Activated CD4-positive, alpha-beta T cell treated with anti-CD3 and anti-CD28 coated beads for 1 hour (primary cell): ENCODE data around the gene ISLR.

Source experiments
- DNase-seq: peaks from one replicate; pipeline ENCODE4 v3.0.0-alpha.2; 2020

The ISLR gene

DNA sequence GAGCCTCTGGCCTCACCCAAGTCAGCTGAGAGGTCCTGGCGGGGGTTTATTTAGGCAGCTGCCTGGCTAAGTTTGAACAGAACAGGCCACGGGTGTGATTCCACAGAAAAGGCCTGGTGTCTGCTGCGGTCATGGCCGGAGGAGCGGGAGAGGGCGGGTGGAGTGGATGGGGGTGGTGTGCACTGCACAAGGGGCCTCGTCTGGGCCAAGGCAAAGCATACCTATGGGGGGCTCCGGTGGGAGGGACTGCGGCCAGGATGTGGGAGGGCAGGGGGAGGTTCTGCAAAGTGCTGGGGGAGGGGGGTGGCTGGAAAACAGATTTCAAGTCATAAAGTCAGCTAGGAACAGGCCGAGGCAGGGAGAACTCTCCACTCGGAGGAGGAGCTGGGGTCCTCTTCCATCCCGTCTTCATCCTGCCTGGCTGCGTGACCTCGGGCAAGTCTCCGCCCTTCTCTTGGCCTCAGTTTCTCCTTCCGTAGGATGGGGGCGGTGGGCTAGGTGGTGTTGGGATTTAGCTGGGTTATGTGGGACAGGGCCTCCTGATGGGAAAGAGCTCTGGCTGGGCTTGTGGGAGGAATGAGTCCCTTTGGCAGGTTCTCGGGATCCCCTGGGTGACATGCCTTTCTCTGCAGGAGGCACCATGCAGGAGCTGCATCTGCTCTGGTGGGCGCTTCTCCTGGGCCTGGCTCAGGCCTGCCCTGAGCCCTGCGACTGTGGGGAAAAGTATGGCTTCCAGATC, 878 bp downstream of the ISLR start:
- no peak for DNase-seq

DNA sequence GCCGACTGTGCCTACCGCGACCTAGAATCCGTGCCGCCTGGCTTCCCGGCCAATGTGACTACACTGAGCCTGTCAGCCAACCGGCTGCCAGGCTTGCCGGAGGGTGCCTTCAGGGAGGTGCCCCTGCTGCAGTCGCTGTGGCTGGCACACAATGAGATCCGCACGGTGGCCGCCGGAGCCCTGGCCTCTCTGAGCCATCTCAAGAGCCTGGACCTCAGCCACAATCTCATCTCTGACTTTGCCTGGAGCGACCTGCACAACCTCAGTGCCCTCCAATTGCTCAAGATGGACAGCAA, 1.4 kb downstream of the ISLR start:
- DNase-seq: no peak

- DNase-seq: no peak
Observed at GRCh38 chr15:74175271-74176191, 2.0 kb downstream of the ISLR start.

GRCh38 chr15:74176262-74177214, 3.0 kb downstream of the ISLR start:
- DNase-seq: no peak

DNA sequence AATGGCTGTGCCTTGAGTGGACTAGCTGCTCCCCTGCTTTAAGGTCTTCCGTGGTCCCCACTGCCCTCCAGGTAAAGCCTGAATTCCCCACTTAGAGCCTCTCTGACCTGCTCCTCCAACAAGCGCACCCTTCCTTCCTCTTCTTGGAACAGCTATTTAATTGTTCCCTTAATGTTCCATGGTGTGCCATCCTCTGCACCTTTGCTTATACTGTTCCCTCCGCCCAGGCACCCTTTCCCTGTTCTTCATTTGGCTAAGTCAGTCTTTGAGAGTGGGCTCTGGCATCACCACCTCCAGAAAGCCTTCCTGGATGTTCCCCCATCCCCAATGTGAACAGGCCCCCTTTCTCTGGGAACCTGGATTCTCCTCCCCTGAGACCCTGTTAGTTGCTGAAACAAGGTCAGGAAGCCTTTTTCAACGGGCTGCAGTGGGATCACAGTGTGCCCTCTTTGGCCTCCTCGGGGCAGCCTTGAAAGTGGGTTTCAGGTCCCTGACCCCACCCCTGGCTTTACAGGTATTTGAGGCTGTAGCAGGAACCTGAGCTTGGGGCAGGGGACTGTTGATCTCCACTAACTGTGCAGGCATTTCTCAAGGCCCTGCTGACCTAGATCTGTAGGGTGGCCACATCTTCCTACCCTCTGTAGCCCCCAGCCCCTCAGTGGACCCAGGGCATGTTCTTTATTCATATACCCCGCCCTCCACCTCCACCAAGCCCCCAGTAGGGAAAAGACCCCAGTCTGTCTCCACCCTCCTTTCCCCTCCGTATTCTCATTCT, 5.0 kb downstream of the ISLR start:
- DNase-seq: no peak

DNA sequence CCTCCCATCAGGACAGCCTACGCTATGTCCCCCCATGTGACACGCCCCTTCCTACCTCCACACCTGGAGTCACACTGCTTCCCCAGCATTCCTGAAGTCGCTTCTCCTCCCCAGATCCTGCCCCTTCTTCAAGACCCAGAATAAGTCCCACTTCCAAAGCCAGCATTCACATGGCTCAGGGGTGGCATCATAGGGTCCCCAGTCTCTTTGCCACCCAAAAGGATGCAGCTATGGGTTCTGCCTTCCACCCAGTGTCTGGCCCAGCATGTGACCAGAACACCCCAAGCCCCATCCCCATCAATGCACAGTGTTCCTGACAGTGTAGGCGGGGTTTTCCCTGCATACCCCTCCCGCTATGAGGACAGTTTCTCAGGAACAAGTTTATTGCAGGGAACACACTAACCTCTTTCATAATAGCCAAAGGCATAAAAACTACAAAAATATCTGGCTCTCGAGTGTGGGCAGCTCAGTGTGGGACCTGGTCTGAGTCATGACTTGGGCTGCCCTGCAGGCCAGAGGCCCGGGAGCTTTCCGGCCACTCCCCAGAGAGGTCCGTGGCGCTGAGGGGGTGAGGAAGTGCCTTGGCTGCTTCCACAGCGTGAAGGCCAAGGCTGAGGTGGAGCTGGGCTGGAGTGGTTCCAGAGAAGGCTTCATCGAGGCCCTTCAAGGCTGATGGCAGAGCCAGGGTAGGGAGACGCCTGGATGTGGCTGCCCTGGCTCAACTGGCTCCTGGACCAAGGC, 5.8 kb downstream of the ISLR start:
- DNase-seq: no peak

GRCh38 chr15:74179983-74180880, 6.7 kb downstream of the ISLR start:
- DNase-seq: no peak

DNA sequence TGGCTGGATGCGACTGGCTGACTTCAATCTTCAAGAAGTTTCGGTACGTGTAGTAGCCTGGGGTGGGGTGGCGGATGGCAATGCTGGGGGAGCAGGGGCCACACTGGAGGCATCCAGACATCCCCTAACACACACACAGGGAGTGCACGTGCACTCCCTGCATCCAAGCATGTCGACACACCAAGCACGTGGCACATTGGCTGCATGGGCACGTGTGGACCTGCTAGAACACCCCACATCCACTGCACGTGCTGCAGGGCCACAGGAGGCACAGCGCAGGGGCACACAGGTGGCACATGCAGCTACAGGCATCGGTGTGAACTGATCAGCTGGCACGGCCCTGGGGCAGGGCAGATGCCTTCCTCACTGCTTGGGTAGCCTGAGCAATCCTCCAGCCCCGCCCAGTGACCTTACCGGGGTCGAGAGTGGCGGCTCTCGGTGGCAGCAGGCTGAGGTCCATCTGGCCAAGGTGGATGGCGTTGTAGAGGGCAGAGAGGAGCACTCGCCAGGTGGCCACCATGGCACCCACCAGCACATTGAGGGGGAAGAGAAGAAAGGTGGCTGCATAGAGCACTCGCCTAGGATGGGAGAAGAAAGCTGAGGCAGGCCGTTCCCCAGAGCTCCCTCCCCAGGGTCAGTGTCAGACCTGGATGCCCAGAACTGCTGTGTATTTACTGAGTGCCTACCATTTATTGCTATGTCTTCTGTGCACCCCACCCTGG, 7.5 kb downstream of the ISLR start:
- DNase-seq: no peak

- DNase-seq: no peak
Observed at GRCh38 chr15:74182131-74182530, 8.6 kb downstream of the ISLR start.

DNA sequence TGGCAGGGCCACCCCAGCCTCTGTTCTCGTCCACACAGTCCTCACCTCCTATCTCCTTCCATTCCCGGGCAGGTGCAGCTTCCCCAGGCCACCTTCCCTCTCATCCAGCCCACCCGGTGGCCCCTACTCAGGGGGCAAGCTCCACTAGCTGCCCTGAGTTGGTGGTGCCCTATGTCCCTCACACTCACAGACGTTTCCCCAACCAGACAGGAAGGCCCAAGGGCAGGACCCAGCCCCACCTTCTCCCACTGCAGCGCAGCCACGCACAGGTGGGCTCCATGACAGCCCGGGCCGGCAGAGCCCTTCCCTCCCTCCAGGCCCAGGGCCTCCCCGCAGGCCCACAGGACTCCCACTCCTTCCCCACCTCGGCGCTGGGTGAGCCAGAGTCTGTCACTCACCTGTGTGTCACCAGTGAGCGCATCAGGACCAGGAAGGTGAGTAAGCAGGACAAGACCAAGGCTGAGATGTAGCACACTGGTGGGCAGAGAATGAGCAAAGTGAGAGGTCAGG, 11.1 kb downstream of the ISLR start:
- DNase-seq: no peak

DNA sequence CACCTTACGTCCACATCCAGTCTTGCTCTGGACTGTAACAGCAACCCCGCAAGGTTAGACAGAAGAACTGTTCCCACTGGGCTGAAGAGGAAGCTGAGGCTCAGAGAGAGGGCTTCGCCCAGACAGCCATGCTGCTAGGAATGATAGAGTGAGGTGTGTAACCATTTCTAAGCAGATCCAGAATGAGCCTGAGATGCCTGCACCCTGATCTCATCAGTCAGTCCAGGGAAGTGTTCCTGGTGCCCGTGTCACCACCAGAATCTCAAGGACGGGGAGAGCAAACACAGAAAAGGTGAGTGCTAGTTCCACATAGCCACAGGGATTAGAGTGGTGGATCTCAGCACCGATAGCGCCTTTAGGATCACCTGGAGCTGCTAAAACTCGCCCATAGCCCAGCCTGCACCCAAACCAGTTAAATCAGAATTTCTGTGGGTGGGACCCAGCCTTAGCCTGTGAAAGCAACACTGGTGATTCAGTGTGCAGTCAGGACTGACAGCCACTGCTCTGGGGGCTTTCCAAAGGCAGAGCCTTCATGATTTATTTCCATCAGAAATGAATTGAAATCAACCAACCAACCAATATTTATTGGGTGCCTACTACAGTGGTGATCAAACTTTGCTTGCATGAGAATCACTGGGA, 12.3 kb downstream of the ISLR start:
- no peak for DNase-seq

DNA sequence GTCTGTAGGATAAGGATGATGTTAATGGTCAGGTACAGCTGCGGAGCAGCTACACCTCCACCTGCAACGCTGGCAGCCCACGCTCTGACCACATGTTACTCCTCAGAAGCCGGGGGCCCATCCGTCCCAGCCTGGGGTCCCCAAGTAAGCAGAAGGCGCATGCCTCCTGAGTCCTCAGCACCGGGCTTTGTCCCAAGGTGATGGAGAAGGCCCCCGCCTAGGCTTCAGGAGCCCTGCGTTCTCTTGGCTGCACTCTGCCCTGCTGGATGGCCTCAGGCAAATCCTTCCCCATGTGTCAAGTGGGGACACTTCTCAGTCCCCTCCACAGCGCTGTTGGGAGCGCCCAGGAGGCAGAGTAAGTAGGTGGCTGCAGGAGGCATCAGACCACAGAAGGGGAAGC, 14.7 kb downstream of the ISLR start:
- no peak for DNase-seq

DNA sequence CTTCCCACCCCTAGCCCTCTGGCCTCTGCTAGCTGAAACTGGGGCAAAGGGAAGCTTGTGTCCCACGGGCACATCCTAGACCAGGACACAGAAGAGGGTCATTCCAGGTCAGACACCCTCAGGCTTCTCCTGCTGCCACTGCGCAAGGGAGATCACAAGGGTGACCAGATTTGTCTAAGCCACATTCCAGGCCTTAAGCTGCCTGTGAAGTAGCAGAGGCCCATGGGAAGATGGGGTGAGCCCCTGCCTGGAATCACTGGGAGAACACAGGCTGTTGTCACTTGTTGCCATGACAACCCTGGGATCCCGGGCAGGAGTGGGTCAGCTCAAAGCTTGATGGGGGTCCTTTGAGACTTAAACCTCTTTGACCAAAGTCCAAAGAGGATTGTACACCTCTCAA, 18.3 kb downstream of the ISLR start:
- no peak for DNase-seq

GRCh38 chr15:74192751-74193150, 19.2 kb downstream of the ISLR start:
- no peak for DNase-seq

- DNase-seq: no peak
Observed at GRCh38 chr15:74193299-74193718, 19.8 kb downstream of the ISLR start.

DNA sequence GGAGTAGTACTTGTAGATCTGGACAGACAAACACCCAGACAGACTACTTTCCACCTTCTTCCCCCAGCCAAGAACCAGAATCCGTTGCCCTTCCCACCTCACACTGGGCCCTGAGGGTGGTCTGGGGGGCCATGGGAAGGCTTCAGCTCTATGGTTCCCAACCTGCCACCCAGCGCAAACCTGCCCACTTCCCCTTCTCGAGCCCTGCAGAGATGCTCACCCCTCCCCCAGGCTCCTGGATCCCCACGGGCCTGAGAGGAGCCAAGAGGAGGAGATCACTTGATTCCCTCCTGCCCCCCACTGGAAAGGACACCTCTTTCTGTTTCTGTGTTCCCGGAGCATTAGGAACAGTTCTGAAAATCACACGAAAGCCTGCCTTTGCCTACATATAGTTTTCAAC, 20.4 kb downstream of the ISLR start:
- no peak for DNase-seq

- DNase-seq: no peak
Observed at GRCh38 chr15:74194572-74195559, 21.4 kb downstream of the ISLR start.

DNA sequence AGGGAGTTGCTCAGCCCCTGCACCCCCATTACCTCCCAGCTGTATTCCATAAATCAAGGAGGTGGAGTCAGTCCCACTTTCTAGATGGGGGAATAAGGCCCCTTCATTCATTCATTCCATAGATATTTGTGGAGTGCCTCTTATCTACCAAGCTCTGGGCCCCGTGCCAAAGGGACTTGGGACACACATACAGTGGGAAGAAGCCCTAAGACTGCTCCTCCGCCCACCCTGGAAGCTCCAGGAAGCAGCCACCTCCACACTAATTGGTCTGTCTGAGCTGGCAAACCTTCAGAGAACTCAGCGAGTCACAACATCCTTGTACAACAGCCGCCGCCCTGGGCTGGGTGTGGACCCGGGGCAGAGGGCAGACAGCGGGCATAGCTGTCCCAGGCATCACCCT, 22.7 kb downstream of the ISLR start:
- DNase-seq: no peak
